Left lung (tissue), 10 donors: ENCODE data around the gene CREB5. TPM values are rescaled to one million over a fixed set of nuclear protein-coding genes. Genes with fewer than 3 reads are reported as not detected.
A peak's percentile ranks its signal among the peaks of the same experiment; 100 is the strongest.

ENCODE experiments used
- ATAC-seq: fragments of 200-7000 bp; cut with Tn5 transposase; one replicate; pipeline ENCODE4 v1.9.1; 2020; ENCODE audit warnings: moderate library complexity
- DNase-seq, 4 donors: peaks; one replicate each; pipeline ENCODE4 v3.0.0-alpha.2; 2013 to 2020
- H3K27ac ChIP-seq, 2 donors: fragments of 200-600 bp; sonication (generic) in 1 of 2; one replicate each; pipeline versions ENCODE4 v1.5.0 to v1.8.0; 2020 to 2021
- H3K27me3 ChIP-seq, 2 donors: fragments of 200-600 bp; sonication (generic) in 1 of 2; one replicate each; pipeline versions ENCODE4 v1.5.0 to v1.8.0; 2020 to 2021
- H3K36me3 ChIP-seq, 2 donors: fragments of 200-600 bp; sonication (generic) in 1 of 2; one replicate each; pipeline versions ENCODE4 v1.5.0 to v1.8.0; 2020 to 2021
- H3K4me1 ChIP-seq, 2 donors: fragments of 200-600 bp; one replicate each; pipeline ENCODE4 v1.8.0; 2021
- H3K4me3 ChIP-seq, 2 donors: fragments of 200-600 bp; sonication (generic) in 1 of 2; one replicate each; pipeline versions ENCODE4 v1.5.0 to v1.8.0; 2020 to 2021; ENCODE audit warnings: mild to moderate bottlenecking in 1 of 2
- H3K9me3 ChIP-seq, 2 donors: fragments of 200-600 bp; sonication (generic) in 1 of 2; one replicate each; pipeline versions ENCODE4 v1.5.0 to v1.8.0; 2020 to 2021
- CTCF ChIP-seq, 2 donors: fragments of 200-600 bp; sonication (generic) in 1 of 2; IDR thresholded peaks; one replicate each; pipeline versions ENCODE4 v1.5.0 to v1.8.0; 2021; ENCODE audit warnings: antibody characterized with exemption in 2 of 2
- intact Hi-C, 2 donors: fragments of 100-400 bp; cut with DNase I; formaldehyde crosslinking; loops; one replicate each; pipeline versions ENCODE4 v1.11.2 to v1.14.2; 2022
- polyA plus RNA-seq, 6 donors: library from polyadenylated mRNA; unstranded; fragments of 120-200 nt; gene quantifications; one replicate each; pipeline ENCODE4 v1.2.1, GENCODE V29; 2013; ENCODE audit not compliant: insufficient read length in 6 of 6
- total RNA-seq, 2 donors: library from RNA; stranded (reverse); fragmentation: NEBNext Ultra II Directional; extraction: Animal tissue kit (Norgen Biotek cat#: 25700); gene quantifications; one replicate each; pipeline ENCODE4 v1.2.1, GENCODE V29; 2021
- donor health status: DM: no; HTN: yes; CAD: no.
- donor health status: DM: no; HTN: no; CAD: no.

Gene CREB5
- total and polyA plus RNA-seq, 8 donors = 6.6 to 19.9 (median 15.7) TPM

GRCh38 chr7:28626624-28627262 lies 214.4 kb downstream of the CREB5 start:
- intact Hi-C loops = loop anchor here in 1 of 2 donors (10.0 kb wide), 1 partner anchor 232 kb away; no protein-coding TSS in a partner anchor
- no peak for DNase-seq
- Histone ChIP-seq H3K27me3 (peaks cover 0 to 8% of the 10 kb centered on the region in 2 donors), H3K36me3 (no peaks in the 10 kb centered on the region), H3K4me3 (no peak overlapping the region), H3K9me3 (no peaks in the 10 kb centered on the region), H3K27ac (no peak overlapping the region), H3K4me1 (peaks cover 3 to 6% of the 10 kb centered on the region in 2 donors)
- ATAC-seq = peak; percentile 78
- peak; percentile 48 to 66 for TF ChIP-seq CTCF (IDR thresholded peaks at IDR 0.05)

GRCh38 chr7:28627263-28627653 lies 214.9 kb downstream of the CREB5 start:
- H3K27ac ChIP-seq = no peak overlapping the region
- no peak for ATAC-seq
- intact Hi-C loops = loop anchor here in 1 of 2 donors (10.0 kb wide), 1 partner anchor 232 kb away; no protein-coding TSS in a partner anchor

GRCh38 chr7:28627896-28628295 lies 215.6 kb downstream of the CREB5 start:
- no peaks in the 10 kb centered on the region for H3K36me3 ChIP-seq
- ATAC-seq (peak; percentile 12), DNase-seq (no peak)
- H3K4me3 ChIP-seq = no peak overlapping the region
- no peaks in the 10 kb centered on the region for H3K9me3 ChIP-seq
- TF ChIP-seq CTCF (IDR thresholded peaks at IDR 0.05) = no peak
- H3K27me3 ChIP-seq = peaks cover 0 to 11% of the 10 kb centered on the region in 2 donors
- intact Hi-C loops = loop anchor here in 1 of 2 donors (10.0 kb wide), 1 partner anchor 233 kb away; no protein-coding TSS in a partner anchor
- no peak overlapping the region for H3K27ac ChIP-seq
- peaks cover 3 to 6% of the 10 kb centered on the region in 2 donors for H3K4me1 ChIP-seq

More at GRCh38 chr7:28627263-28627653, 214.9 kb downstream of the CREB5 start:
- TF ChIP-seq CTCF (IDR thresholded peaks at IDR 0.05) = no peak
- Histone ChIP-seq H3K36me3 (no peaks in the 10 kb centered on the region), H3K4me3 (no peak overlapping the region), H3K4me1 (peaks cover 3 to 6% of the 10 kb centered on the region in 2 donors), H3K9me3 (no peaks in the 10 kb centered on the region), H3K27me3 (peaks cover 0 to 11% of the 10 kb centered on the region in 2 donors)
- no peak for DNase-seq

GRCh38 chr7:28629216-28629842 lies 217.0 kb downstream of the CREB5 start:
- peaks cover 3 to 6% of the 10 kb centered on the region in 2 donors for H3K4me1 ChIP-seq
- H3K4me3 ChIP-seq = no peak overlapping the region
- ATAC-seq (no peak), DNase-seq (no peak)
- intact Hi-C loops = loop anchor here in 1 of 2 donors (10.0 kb wide), 1 partner anchor 235 kb away; no protein-coding TSS in a partner anchor
- H3K27ac ChIP-seq = no peak overlapping the region
- peaks cover 0 to 11% of the 10 kb centered on the region in 2 donors for H3K27me3 ChIP-seq
- no peak for TF ChIP-seq CTCF (IDR thresholded peaks at IDR 0.05)
- H3K36me3 ChIP-seq = no peaks in the 10 kb centered on the region
- H3K9me3 ChIP-seq = no peaks in the 10 kb centered on the region

GRCh38 chr7:28630350-28630749 lies 218.0 kb downstream of the CREB5 start:
- Histone ChIP-seq H3K36me3 (no peaks in the 10 kb centered on the region), H3K4me1 (peaks cover 3 to 6% of the 10 kb centered on the region in 2 donors), H3K9me3 (no peaks in the 10 kb centered on the region), H3K4me3 (no peak overlapping the region), H3K27me3 (peaks cover 0 to 11% of the 10 kb centered on the region in 2 donors), H3K27ac (no peak overlapping the region)
- no peak for TF ChIP-seq CTCF (IDR thresholded peaks at IDR 0.05)
- intact Hi-C loops = no loop called here
- DNase-seq (no peak), ATAC-seq (no peak)
